GM21529 (cell line): ENCODE results near the gene GPR141.

Experiments used
- ATAC-seq: cut with Tn5 transposase; IDR thresholded peaks from one replicate; pipeline ENCODE4 v1.9.1; 2021; ENCODE audit not compliant: unreplicated experiment

GPR141 gene

DNA sequence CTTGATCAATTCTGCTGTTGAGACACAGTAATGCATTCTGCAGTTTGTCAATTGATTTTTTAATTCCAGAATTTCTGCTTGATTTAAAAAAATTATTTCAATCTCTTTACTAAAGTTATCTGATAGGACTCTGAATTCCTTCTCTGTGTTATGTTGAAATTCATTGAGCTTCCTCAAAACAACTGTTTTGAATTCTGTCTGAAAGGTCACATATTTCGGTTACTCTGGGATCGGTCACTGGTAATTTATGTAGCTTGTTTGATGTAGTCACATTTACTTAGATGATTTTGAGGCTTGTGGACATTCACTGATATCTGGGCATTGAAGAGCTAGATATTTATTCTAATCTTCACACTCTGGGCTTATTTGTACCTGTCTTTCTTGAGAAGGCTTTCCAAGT is 97.6 kb downstream of the GPR141 start:
- ATAC-seq = no peak

DNA sequence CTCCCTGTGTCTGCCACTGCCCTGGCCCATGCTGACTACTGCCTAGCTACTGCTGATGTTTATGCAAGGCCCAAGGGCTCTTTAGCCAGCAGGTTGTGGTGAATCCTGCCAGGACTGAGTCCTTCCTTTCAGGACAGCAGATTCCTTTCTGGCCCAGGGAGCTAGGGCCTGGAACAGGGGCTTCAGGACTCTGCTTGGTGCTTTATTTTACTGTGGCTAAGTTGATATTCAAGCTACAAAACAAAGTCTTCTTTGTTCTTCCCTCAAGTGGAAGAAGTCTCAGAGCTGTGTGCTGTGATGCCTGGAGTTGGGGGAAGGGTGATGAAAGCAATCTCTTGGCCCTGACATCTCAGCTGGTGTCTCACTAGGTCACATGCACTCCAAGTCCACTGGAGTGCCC is 98.6 kb downstream of the GPR141 start:
- ATAC-seq = no peak

DNA sequence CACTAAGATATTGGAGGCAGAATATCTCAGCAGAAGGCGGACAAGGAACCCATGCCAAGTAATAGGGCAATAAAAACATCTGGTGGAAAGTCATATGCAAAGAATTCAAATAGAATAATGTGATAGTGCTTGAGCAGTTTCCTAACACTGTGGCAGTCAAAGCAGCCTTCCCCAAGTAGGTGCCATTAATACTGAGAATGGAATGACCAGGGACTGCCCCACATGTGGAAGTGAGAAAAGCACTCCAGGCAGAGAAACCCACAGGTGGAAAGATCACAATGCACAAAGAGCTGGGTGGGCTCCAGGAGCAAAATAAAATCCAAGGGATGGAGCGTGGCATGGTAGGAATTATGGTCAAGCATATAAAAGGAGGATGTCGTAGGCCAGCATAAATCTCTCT is 100.4 kb downstream of the GPR141 start:
- no peak for ATAC-seq

DNA sequence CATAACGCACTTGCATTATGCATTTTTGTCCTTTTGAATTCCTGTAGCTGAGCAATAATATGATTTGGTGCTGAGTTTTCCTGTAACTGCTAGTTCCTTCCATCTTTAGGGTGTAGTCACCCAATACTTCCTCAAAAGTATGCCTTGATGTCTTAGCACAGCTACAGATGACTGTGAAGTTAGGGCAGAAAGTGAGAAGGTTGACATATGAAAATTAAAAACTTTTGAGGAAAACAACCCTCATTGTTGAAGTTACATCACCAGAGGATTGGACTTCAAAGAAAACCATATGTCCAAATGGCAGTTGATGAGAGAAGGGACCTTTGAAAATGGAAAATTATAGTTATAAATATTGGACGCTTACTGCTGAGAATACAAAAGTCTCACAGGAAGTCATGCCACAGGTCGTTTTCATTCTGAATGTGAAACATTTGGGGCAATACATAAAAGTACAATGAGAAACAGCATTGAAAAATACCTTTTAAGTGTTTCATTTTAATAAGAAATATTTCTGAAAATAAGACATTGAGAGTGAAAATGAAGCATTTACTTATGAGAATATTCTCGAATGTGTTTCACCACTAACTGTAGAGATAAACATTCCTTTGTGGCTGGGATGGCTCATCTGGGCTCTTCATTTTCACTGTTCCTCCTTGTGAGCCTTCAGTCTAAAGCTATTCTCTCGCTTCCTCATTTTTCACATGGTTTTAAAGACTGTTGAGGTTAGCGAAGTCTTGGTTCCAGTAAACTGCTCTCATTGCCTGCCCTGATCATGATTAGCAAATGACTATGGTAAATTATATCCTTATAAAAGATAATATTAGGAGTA is 103.4 kb downstream of the GPR141 start:
- ATAC-seq = peak; percentile 90
